ENCODE data around the gene APOO.

DNA sequence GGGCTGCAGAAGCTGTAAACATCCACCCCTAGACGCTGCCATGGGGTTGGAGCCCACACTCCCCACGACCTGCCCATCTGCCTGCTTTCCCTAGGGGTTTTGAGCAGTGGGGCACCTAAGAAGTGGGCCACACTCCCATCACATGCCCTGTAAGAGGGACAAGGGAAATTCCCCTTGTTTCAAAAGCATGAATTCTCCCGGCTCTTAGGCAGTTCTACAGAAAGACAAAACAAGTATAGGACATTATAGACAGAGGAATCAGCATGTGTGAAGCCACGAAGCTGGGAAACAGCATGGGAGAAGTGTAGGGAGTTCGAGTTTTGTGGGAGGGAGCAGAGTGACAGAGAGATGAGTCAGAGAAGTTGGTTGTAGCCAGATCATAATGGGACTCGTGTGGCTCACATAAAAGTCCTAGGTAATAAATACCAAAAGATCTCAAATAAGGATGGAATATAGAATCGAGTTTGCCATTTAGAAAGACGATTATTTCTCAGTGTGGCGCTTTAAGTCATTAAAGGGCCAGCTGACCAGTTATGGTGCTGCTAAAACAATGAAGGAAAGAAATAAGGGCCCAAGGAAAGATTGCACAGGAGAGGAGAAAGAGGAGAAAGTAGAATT, 23.9 kb downstream of the APOO start:
- no peak for TF ChIP-seq ZNF274 (IDR thresholded peaks at IDR 0.05; ENCODE audit: low read depth, low read length)
- no peak for TF ChIP-seq YY1 (IDR thresholded peaks at IDR 0.05; ENCODE audit: extremely low read depth, insufficient replicate concordance, low read depth, low read length)
- TF ChIP-seq, protein P1, sequence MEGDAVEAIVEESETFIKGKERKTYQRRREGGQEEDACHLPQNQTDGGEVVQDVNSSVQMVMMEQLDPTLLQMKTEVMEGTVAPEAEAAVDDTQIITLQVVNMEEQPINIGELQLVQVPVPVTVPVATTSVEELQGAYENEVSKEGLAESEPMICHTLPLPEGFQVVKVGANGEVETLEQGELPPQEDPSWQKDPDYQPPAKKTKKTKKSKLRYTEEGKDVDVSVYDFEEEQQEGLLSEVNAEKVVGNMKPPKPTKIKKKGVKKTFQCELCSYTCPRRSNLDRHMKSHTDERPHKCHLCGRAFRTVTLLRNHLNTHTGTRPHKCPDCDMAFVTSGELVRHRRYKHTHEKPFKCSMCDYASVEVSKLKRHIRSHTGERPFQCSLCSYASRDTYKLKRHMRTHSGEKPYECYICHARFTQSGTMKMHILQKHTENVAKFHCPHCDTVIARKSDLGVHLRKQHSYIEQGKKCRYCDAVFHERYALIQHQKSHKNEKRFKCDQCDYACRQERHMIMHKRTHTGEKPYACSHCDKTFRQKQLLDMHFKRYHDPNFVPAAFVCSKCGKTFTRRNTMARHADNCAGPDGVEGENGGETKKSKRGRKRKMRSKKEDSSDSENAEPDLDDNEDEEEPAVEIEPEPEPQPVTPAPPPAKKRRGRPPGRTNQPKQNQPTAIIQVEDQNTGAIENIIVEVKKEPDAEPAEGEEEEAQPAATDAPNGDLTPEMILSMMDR (IDR thresholded peaks at IDR 0.05 in 2 of 3, conservative IDR thresholded peaks at IDR 0.05 in 1 of 3; ENCODE audit: borderline replicate concordance in 1 of 3, insufficient read depth in 1 of 3, low read depth in 2 of 3, low read length in 2 of 3): no peak
- TF ChIP-seq SIN3A (IDR thresholded peaks at IDR 0.05; ENCODE audit: low read depth): no peak
- no peak for TF ChIP-seq SP1 (IDR thresholded peaks at IDR 0.05; ENCODE audit: low read depth)
- no peak for TF ChIP-seq POLR2AphosphoS5 (IDR thresholded peaks at IDR 0.05; ENCODE audit: low read depth, low read length)
- no peak for TF ChIP-seq EGR1 (IDR thresholded peaks at IDR 0.05; ENCODE audit: low read depth)
- TF ChIP-seq EZH2 (IDR thresholded peaks at IDR 0.05): no peak
- TF ChIP-seq SRF (IDR thresholded peaks at IDR 0.05; ENCODE audit: low read depth): no peak

Measured in HCT116 (cell line).